Naive thymus-derived CD8-positive, alpha-beta T cell (primary cell): ENCODE data around the gene IZUMO1. TPM values are rescaled to one million over a fixed set of nuclear protein-coding genes. Genes with fewer than 3 reads are reported as not detected.
"Not testable (repeated sequence)": the region's sequence is repeated elsewhere in the genome, so short reads cannot be mapped to it uniquely, and the experiment has no call there.

Experiments
- ATAC-seq, 2 donors: fragments of 150-1000 bp; cut with Tn5 transposase in 1 of 2; sonication (Bioruptor Pico), chemical (Tn5 transposase) in 1 of 2; 1 replicate in 1 of 2; 2 replicates in 1 of 2; pipeline ENCODE4 v1.10.0; 2021; ENCODE audit warnings: mild to moderate bottlenecking in 2 of 2, moderate library complexity in 2 of 2
- POLR2A ChIA-PET: fragments of 350-600 bp; sonication (Branson Sonifier 250); formaldehyde crosslinking; loops from one replicate; lab custom pipeline; 2021; ENCODE audit warnings: antibody characterized with exemption; lab: Charles Lee
- DNase-seq, 10 donors: peaks; one replicate each; pipeline versions ENCODE4 v3.0.0 to v3.0.0-alpha.2; 2020 to 2022
- H3K27ac Mint-ChIP-seq, 10 donors: one replicate each; pipeline ENCODE4 v1.8.0; 2020 to 2022; ENCODE audit warnings: mild to moderate bottlenecking in 10 of 10, mixed read lengths in 10 of 10, moderate library complexity in 4 of 10, inconsistent platforms in 1 of 10
- H3K27me3 Mint-ChIP-seq, 5 donors: one replicate each; pipeline ENCODE4 v1.8.0; 2021 to 2022; ENCODE audit warnings: mixed read lengths in 5 of 5
- H3K36me3 Mint-ChIP-seq, 3 donors: one replicate each; pipeline ENCODE4 v1.8.0; 2020 to 2022; ENCODE audit warnings: mixed read lengths in 3 of 3, mild to moderate bottlenecking in 2 of 3, inconsistent platforms in 1 of 3
- H3K4me1 Mint-ChIP-seq, 4 donors: one replicate each; pipeline ENCODE4 v1.8.0; 2021 to 2022; ENCODE audit warnings: mixed read lengths in 4 of 4
- H3K4me3 Mint-ChIP-seq, 10 donors: one replicate each; pipeline ENCODE4 v1.8.0; 2020 to 2022; ENCODE audit warnings: mild to moderate bottlenecking in 10 of 10, mixed read lengths in 10 of 10, moderate library complexity in 6 of 10, inconsistent platforms in 1 of 10
- H3K9me3 Mint-ChIP-seq, 9 donors: one replicate each; pipeline ENCODE4 v1.8.0; 2020 to 2022; ENCODE audit warnings: mixed read lengths in 9 of 9, mild to moderate bottlenecking in 3 of 9, inconsistent platforms in 1 of 9, moderate library complexity in 1 of 9
- polyA plus RNA-seq, 3 donors: library from polyadenylated mRNA; unstranded; fragments of 300-500 nt; fragmentation: Illumina TruSeq; gene quantifications; one replicate each; pipeline ENCODE4 v1.2.3, GENCODE V29; 2021
- total RNA-seq, 8 experiments: library from RNA in 2 of 8; stranded (reverse) in 2 of 8; gene quantifications; one replicate each; pipeline ENCODE4 v1.2.3 and lab custom pipeline; 2021 to 2026

The IZUMO1 gene
- total and polyA plus RNA-seq, 5 experiments from 2014 or later: not detected

GRCh38 chr19:48726556-48726955 is 20.2 kb downstream of the IZUMO1 start:
- Mint-ChIP-seq H3K36me3 (peaks cover 0 to 17% (median 14%) of the 10 kb centered on the region in 3 donors), H3K27me3 (no peaks in the 10 kb centered on the region), H3K4me3 (peak overlapping the region in 9 of 10 donors; percentile 19 to 63 (median 30)), H3K4me1 (peaks cover 11 to 32% (median 25%) of the 10 kb centered on the region in 4 donors), H3K9me3 (peaks cover 6 to 21% (median 14%) of the 10 kb centered on the region in 9 donors), H3K27ac (peak overlapping the region; percentile 42 to 96 (median 88))
- ATAC-seq: peak in 1 of 2 donors; percentile 72
- POLR2A ChIA-PET: interaction anchor here (0.6 to 3.0 kb wide), 4 partner anchors 10 to 235 kb away, joined by 3 to 15 read pairs (median 4); partner anchors contain the start of gene RASIP1
- DNase-seq: peak in 4 of 10 donors; percentile 39 to 67 (median 59)

GRCh38 chr19:48724796-48725753 is 21.6 kb downstream of the IZUMO1 start:
- Mint-ChIP-seq H3K27me3 (no peaks in the 10 kb centered on the region), H3K4me1 (peaks cover 12 to 41% (median 35%) of the 10 kb centered on the region in 4 donors), H3K36me3 (peaks cover 0 to 17% (median 14%) of the 10 kb centered on the region in 3 donors), H3K27ac (peak overlapping the region; percentile 86 to 98 (median 92)), H3K9me3 (peaks cover 6 to 21% (median 14%) of the 10 kb centered on the region in 9 donors), H3K4me3 (peak overlapping the region in 9 of 10 donors; percentile 48 to 81 (median 69))
- POLR2A ChIA-PET: interaction anchor here (0.9 to 3.0 kb wide), 9 partner anchors 9 to 175 kb away, joined by 3 to 16 read pairs (median 4); partner anchors contain the start of genes NUCB1, RASIP1, RPL18 and SPHK2
- ATAC-seq (peak; percentile 47 to 49), DNase-seq (peak in 7 of 10 donors; percentile 37 to 75 (median 53))

DNA sequence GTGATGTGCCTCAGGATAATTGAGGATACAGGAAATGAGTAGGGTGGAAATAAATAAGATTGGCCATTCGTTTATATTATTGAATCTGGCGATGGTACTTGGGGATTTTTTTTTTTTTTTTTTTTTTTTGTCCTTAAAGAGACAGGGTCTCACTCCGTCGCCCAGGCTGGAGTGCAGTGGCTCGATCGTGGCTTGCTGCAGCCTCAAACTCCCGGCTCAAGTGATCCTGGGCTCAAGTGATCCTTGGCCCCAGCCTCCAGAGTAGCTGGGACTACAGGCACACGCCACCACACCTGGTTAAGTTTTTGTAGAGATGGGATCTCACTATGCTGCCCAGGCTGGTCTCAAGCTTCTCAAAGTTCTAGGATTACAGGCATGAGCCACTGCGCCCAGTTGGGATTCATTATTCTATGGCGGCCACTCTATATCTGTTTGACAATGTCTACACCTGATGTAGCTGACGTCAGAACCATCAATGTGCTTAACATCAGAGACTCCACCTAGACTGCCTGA is 24.5 kb downstream of the IZUMO1 start:
- Mint-ChIP-seq H3K27ac (peak overlapping the region in 4 of 10 donors; percentile 25 to 74 (median 48)), H3K4me3 (peak overlapping the region in 3 of 10 donors; percentile 14 to 40 (median 23)), H3K36me3 (peaks cover 0 to 17% (median 14%) of the 10 kb centered on the region in 3 donors), H3K9me3 (peaks cover 6 to 20% (median 13%) of the 10 kb centered on the region in 9 donors), H3K4me1 (peaks cover 15 to 38% (median 34%) of the 10 kb centered on the region in 4 donors), H3K27me3 (no peaks in the 10 kb centered on the region)
- DNase-seq (no peak), ATAC-seq (no peak)
- POLR2A ChIA-PET: interaction anchor here (2.2 kb wide), 1 partner anchor 17 kb away, joined by 13 read pairs; no protein-coding TSS in a partner anchor

GRCh38 chr19:48720613-48721296 is 26.0 kb downstream of the IZUMO1 start:
- peak overlapping the region; percentile 96 to 99 (median 98) for H3K27ac Mint-ChIP-seq
- peak; percentile 82 to 92 for ATAC-seq
- POLR2A ChIA-PET: interaction anchor here (0.7 to 2.2 kb wide), 8 partner anchors 12 to 1372 kb away, joined by 3 to 13 read pairs (median 6); partner anchors contain the start of genes CA11, DBP, DHX34 and GYS1

GRCh38 chr19:48720251-48720612 is 26.5 kb downstream of the IZUMO1 start:
- Mint-ChIP-seq H3K4me3 (peak overlapping the region in 9 of 10 donors; percentile 89 to 98 (median 96)), H3K36me3 (peaks cover 0 to 4% (median 4%) of the 10 kb centered on the region in 3 donors), H3K4me1 (peaks cover 10 to 23% (median 21%) of the 10 kb centered on the region in 4 donors), H3K27me3 (no peaks in the 10 kb centered on the region), H3K27ac (peak overlapping the region; percentile 96 to 99 (median 98)), H3K9me3 (peaks cover 0 to 7% (median 5%) of the 10 kb centered on the region in 9 donors)
- DNase-seq: no peak
- POLR2A ChIA-PET: interaction anchor here (0.7 to 2.2 kb wide), 8 partner anchors 13 to 1371 kb away, joined by 3 to 13 read pairs (median 6); partner anchors contain the start of genes CA11, DBP, DHX34 and GYS1
- peak; percentile 6 to 26 for ATAC-seq

More at GRCh38 chr19:48720613-48721296, 26.0 kb downstream of the IZUMO1 start:
- Mint-ChIP-seq H3K4me1 (peaks cover 13 to 26% (median 25%) of the 10 kb centered on the region in 4 donors), H3K4me3 (peak overlapping the region; percentile 89 to 98 (median 96)), H3K27me3 (no peaks in the 10 kb centered on the region), H3K9me3 (peaks cover 3 to 11% (median 8%) of the 10 kb centered on the region in 9 donors), H3K36me3 (peaks cover 0 to 9% (median 7%) of the 10 kb centered on the region in 3 donors)
- DNase-seq: peak; percentile 77 to 96 (median 87)

GRCh38 chr19:48719263-48720171 is 27.2 kb downstream of the IZUMO1 start, which contains the start of gene MAMSTR:
MAMSTR (minus strand) TSS chr19:48719725; CDS start chr19:48719031, 694 bp downstream.
- Mint-ChIP-seq H3K9me3 (no peaks in the 10 kb centered on the region), H3K4me1 (peaks cover 9 to 23% (median 18%) of the 10 kb centered on the region in 4 donors), H3K27ac (peak within 1 kb of the TSS; percentile 96 to 99 (median 98)), H3K4me3 (peak within 1 kb of the TSS; percentile 89 to 98 (median 96)), H3K36me3 (no peaks in the 10 kb centered on the region), H3K27me3 (no peaks in the 10 kb centered on the region)
- POLR2A ChIA-PET: interaction anchor here (1.5 kb wide), 1 partner anchor 74 kb away, joined by 11 read pairs; the partner anchor contains the start of gene CA11
- DNase-seq (no peak), ATAC-seq (no peak)

GRCh38 chr19:48718711-48719231 is 27.9 kb downstream of the IZUMO1 start:
- H3K27me3 Mint-ChIP-seq: no peaks in the 10 kb centered on the region
- H3K4me1 Mint-ChIP-seq: peaks cover 9 to 28% (median 21%) of the 10 kb centered on the region in 4 donors
- no peak for DNase-seq
- H3K4me3 Mint-ChIP-seq: peak overlapping the region in 2 of 10 donors; percentile 10 to 34
- H3K27ac Mint-ChIP-seq: peak overlapping the region in 1 of 10 donors; percentile 53
- ATAC-seq: no peak
- no peaks in the 10 kb centered on the region for H3K9me3 Mint-ChIP-seq
- no peaks in the 10 kb centered on the region for H3K36me3 Mint-ChIP-seq
- POLR2A ChIA-PET: no interaction called here

GRCh38 chr19:48718106-48718505 is 28.6 kb downstream of the IZUMO1 start:
- H3K4me3 Mint-ChIP-seq, H3K27ac Mint-ChIP-seq, DNase-seq, POLR2A ChIA-PET, H3K36me3 Mint-ChIP-seq, ATAC-seq, H3K9me3 Mint-ChIP-seq, H3K27me3 Mint-ChIP-seq: not testable (repeated sequence)
- peaks cover 10 to 32% (median 25%) of the 10 kb centered on the region in 4 donors for H3K4me1 Mint-ChIP-seq

GRCh38 chr19:48716562-48717291 is 30.0 kb downstream of the IZUMO1 start:
- no peaks in the 10 kb centered on the region for H3K36me3 Mint-ChIP-seq
- H3K27ac Mint-ChIP-seq: no peak overlapping the region
- H3K4me1 Mint-ChIP-seq: peaks cover 14 to 39% (median 26%) of the 10 kb centered on the region in 4 donors
- H3K4me3 Mint-ChIP-seq: peak overlapping the region in 5 of 10 donors; percentile 15 to 60 (median 49)
- DNase-seq (no peak), ATAC-seq (no peak)
- peaks cover 0 to 2% (median 0%) of the 10 kb centered on the region in 9 donors for H3K9me3 Mint-ChIP-seq
- no peaks in the 10 kb centered on the region for H3K27me3 Mint-ChIP-seq
- POLR2A ChIA-PET: interaction anchor here (0.7 to 1.6 kb wide), 6 partner anchors 8 to 389 kb away, joined by 3 to 16 read pairs (median 4); no protein-coding TSS in a partner anchor

DNA sequence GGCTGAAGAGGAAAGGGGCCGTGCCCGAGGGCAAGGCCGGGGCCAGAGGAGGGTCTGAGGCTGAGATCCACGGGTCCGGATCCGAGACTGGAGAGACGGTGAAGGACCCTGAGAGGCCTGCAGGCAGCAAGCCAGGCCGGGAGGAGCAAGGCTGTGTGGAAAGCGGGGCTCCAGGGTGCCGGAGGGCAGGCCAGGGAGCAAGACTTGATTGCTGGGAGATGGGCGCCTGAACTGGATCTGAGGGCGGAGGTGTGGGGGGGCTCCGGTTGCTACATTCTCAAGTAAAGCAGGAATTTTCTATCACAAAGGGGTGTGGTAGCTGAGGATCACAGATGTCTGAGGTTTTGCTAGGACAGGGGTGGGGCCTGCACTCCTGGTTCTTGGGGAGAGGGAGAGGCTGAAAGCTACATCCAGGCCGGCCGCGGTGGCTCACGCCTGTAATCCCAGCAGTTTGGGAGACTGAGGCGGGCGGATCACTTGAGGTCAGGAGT is 31.0 kb downstream of the IZUMO1 start:
- H3K4me1 Mint-ChIP-seq: peaks cover 14 to 33% (median 21%) of the 10 kb centered on the region in 4 donors
- H3K36me3 Mint-ChIP-seq: no peaks in the 10 kb centered on the region
- H3K4me3 Mint-ChIP-seq: peak overlapping the region in 6 of 10 donors; percentile 34 to 89 (median 58)
- POLR2A ChIA-PET: interaction anchor here (1.0 to 2.8 kb wide), 4 partner anchors 9 to 69 kb away, joined by 3 to 16 read pairs (median 4); partner anchors contain the start of gene CA11
- DNase-seq (no peak), ATAC-seq (no peak)
- H3K27ac Mint-ChIP-seq: peak overlapping the region in 1 of 10 donors; percentile 75
- no peaks in the 10 kb centered on the region for H3K27me3 Mint-ChIP-seq
- H3K9me3 Mint-ChIP-seq: peaks cover 0 to 2% (median 0%) of the 10 kb centered on the region in 9 donors
